Stimulated activated CD8-positive, alpha-beta memory T cell treated with anti-CD3 and anti-CD28 coated beads, Interleukin-15, amount 100 ng/mL, for 4 hours (primary cell): ENCODE results near the gene CMKLR1.

Experiments used
- DNase-seq, 2 donors: peaks; one replicate each; pipeline ENCODE4 v3.0.0-alpha.2; 2020; ENCODE audit warnings: low read depth in 2 of 2

The CMKLR1 gene

GRCh38 chr12:108361606-108362005 lies 22.5 kb upstream of the CMKLR1 start:
- DNase-seq = no peak

DNA sequence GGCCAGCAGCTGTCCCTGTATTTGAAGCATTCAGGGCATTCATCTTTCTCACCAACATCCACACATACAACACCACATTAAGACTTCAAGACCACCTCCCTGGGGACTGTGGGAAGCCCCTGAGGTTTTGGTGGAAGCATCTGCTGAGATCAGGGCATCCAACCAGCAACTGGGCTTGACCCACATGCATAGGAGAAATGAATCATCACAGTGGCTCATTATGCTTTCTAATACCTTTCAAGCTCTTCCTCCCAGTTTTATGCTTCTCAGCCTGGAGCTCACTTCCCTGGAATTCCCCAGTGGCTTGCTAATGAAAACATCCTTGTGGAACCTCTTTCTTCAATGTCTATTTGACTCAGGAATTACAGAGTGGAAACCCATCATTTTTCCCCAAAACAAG lies 21.4 kb upstream of the CMKLR1 start:
- no peak for DNase-seq

GRCh38 chr12:108360057-108360456 lies 20.9 kb upstream of the CMKLR1 start:
- no peak for DNase-seq

- no peak for DNase-seq
Observed at GRCh38 chr12:108358580-108358965, 19.5 kb upstream of the CMKLR1 start.

DNA sequence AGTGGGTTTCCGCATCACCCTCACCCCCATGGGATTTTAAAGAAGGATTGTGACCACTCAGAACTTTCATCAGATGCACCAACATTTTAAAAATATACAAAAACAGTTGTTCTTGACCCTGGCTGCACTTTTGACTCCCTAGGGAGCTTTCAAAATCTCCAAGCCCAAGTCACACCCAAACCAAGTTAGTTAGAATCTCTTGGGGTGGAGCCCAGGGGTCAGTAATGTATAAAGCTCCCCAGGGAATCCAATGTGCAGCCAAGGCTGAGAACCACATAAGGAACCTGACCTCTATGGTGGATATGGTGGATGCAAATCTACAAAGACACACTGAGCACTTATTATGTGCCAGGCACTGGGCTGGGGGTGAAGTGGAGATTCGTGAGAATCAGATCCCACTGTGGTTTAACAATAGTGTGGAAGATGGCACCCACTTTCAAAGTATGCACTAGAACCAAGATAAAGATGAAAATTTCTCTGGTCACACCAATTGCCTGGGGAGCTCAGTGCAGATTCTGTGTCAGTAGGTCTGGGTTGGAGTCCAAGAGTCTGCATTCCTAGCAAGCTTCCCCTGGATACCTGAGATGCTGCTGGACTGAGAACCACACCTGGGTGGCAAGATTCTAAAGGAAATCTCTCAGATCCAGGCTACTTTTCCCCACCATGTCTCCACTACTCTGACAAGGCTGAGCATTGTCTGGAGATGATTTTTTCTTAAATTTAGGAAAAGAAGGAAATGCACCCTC lies 18.9 kb upstream of the CMKLR1 start:
- DNase-seq = no peak

GRCh38 chr12:108356835-108357806 lies 18.0 kb upstream of the CMKLR1 start:
- no peak for DNase-seq

DNA sequence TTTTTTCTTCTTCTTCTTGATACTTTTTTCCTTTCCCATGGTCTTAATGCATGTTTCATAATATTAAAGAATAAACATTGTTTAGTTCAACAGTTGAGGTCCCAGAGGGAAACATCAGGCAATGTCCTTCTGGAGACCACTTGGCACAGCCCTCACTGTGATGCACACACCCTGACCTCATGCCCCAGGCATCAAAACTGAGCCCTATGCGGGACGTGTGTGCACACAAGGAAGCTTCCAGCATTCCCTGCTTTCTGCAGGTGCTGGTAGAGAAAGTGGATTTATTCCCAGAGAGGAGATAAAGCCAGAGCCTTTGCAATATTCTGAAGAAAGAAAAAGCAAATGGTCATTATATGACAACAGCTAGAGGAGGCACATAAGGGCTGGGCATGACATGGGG lies 16.0 kb upstream of the CMKLR1 start:
- no peak for DNase-seq

GRCh38 chr12:108352591-108352990 lies 13.5 kb upstream of the CMKLR1 start:
- DNase-seq = no peak

DNA sequence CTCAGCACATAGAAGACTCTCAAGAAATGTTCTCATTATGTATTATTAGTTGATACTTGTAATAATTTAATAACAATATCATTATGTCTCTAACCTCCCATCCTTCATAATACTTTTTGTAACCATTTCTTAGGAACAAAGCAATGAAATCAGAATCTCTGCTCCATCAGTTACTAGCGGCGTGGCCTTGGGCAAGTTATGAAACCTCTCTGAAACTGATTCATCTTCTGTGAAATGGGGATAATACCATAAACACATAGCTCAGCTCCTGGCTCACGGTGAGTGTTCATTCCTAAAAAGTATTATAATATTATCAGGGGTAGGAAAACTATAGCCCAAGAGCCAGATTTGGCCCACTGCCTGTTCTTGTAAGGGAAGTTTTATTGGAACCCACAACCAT lies 11.4 kb upstream of the CMKLR1 start:
- DNase-seq = no peak

GRCh38 chr12:108349278-108349688 lies 10.2 kb upstream of the CMKLR1 start:
- DNase-seq = no peak

- DNase-seq = no peak
Observed at GRCh38 chr12:108348842-108349241, 9.7 kb upstream of the CMKLR1 start.

GRCh38 chr12:108346727-108347710 lies 7.9 kb upstream of the CMKLR1 start:
- DNase-seq = no peak

- DNase-seq = no peak
Observed at GRCh38 chr12:108345716-108346633, 6.9 kb upstream of the CMKLR1 start.

GRCh38 chr12:108342985-108343384 lies 3.9 kb upstream of the CMKLR1 start:
- DNase-seq = no peak

DNA sequence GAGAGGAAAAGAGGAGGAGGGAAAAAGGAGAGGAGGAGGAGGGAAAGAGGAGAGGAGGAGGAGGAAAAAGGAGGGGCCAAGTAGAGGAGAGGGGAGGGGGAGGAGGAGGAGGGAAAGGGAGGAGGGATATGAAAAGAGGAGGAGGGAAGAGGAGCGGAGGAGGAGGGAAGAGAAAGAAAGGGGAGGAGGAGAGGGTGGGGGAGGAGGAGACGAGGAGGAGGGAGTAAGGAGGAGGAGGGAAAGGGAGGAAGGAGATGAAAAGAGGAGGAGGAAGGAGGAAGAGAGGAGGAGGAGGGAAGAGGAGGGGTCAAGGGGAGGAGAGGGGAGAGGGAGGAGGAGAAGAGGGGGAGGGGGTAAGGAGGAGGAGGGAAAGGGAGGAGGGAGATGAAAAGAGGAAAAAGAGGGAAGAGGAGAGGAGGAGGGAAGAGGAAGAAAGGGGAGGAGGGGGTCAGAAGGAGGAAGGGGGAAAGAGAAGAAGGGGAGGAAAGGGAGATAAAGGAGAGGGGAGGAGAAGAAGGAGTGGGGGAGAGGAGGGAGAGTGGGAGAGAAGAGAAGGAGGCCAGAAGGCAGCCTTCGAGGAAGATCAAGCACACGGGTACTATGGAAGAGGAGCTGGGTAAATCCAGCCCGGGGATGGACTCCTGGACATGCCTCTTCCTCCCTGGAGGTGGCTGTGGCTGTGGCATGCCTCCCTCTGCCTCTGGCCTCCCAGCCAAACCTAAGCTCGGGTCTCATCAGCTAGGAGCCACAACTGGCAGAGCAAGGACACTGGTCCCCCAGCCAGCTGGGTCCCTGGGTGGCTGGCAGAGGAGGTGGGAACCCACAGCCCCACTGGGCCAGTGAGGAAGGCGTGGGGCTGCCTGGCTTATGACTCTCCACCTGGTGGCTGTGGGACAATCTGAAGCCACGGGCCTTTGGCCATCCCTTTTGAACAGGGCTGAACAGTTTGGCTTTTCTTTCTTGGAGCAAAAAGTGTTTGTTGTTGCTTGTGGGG lies 3.0 kb upstream of the CMKLR1 start:
- no peak for DNase-seq

GRCh38 chr12:108341356-108341755 lies 2.2 kb upstream of the CMKLR1 start:
- no peak for DNase-seq

DNA sequence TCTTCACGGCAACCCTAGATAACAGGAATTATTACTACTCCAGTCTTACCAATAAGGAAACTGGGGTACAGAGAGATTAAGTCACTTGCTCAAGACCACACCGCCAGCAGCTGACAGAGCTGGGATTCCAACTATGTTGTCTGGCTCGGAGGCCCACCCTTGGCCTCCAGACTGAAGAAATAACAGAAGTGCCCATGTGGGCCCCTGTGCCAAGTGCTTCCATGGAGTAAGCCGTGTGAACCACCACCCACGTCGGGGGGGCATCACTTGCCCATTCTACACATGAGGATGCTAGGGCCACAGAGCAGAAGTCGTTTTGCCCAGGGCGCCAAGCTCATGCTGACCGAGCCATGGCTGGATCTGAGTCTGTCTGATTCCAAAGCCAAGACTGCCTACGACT lies 926 bp upstream of the CMKLR1 start:
- no peak for DNase-seq

DNA sequence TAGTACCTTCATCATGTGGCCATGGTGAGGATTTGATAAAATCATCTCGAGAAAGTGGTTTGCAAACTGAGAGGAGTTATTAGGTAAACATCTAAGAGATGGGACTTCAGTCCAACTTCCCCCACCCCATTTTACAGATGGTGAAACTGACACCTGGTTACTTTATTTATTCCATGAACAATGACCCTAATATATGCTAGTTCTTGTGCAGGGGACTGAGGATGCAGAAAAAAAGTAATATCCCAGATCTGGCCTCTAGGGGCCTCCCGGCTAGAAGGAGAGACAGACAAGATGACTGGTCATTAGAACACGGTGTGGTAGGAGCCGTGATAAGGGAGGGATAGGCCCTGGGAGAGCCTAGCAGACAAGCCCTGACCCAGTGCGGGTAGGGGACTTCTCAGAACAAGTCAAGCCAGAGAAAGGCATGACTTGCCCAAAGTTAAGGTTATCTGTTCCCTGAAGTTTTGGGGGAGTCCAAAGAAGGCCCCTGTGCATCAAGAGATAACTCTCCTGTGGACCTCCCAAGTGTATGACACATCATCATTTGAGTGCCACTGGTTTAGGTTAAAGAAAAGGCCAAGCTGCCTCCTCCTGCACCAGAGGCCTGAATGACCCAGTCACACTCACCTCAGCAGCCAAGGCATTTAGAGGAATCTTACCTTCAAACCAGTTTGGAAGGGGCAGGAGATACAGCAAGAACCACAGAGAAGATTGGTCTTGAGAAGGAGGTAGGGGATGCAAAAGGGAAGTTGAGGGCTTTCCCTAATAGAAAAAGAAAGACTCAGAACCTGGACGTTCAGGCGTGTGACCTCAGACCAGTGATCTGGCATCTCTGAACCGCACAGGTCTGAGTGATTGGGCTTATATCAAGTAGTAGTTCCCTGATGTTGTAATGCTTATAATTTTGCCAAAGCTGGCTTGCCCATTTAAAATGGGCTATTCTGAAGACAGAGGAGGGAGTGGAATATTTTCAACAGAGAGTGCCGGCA lies 1.6 kb downstream of the CMKLR1 start:
- DNase-seq = no peak
